GM18519 (cell line): ENCODE data around the gene PRAMEF7.
"Not testable (repeated sequence)": the region's sequence is repeated elsewhere in the genome, so short reads cannot be mapped to it uniquely, and the experiment has no call there.

ENCODE experiments used
- ATAC-seq: cut with Tn5 transposase; IDR thresholded peaks from one replicate; pipeline ENCODE4 v1.9.1; 2021; ENCODE audit warnings: mild to moderate bottlenecking, moderate library complexity; ENCODE audit not compliant: unreplicated experiment, low FRiP score

Gene PRAMEF7

GRCh38 chr1:12916310-12916709 is at the start of gene PRAMEF7:
Gene PRAMEF7, plus strand, starts transcription at chr1:12916610. Its CDS starts 1,083 bp downstream, at chr1:12917693.
- not testable (repeated sequence) for ATAC-seq

- not testable (repeated sequence) for ATAC-seq
Measured at GRCh38 chr1:12878453-12878852, 38.0 kb upstream of the PRAMEF7 start.

DNA sequence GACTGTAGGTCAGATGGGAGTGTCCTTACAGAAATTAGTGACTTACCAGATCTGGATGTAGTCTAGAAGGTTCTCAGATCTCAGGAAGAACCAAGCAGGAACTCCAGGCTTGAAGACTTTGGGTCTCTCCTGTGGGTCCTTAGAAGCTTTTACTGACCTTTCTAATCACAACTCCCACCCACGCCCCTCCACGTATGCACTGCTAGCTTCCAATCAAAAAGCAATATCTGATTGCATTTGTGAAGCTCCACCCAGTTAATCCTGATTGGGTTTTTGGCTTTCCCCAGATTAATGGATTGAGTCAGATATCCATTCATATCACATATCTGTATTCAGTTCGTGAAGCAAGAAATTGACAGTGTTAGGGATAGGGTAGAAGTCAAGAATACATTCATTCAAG is 30.3 kb upstream of the PRAMEF7 start, which contains the start of gene PRAMEF4:
Gene PRAMEF4, minus strand, starts transcription at position 101 of the 400 bp plus-strand sequence. CDS start 2,807 bp downstream, outside the sequence.
- ATAC-seq, result not testable (repeated sequence)

GRCh38 chr1:12898170-12898569 is 18.2 kb upstream of the PRAMEF7 start, which contains the start of gene PRAMEF10:
Gene PRAMEF10, minus strand, starts transcription at chr1:12898270. Its CDS starts 2,423 bp downstream, at chr1:12895847.
- ATAC-seq, result not testable (repeated sequence)

- not testable (repeated sequence) for ATAC-seq
Measured at GRCh38 chr1:12899186-12899585, 17.2 kb upstream of the PRAMEF7 start.

DNA sequence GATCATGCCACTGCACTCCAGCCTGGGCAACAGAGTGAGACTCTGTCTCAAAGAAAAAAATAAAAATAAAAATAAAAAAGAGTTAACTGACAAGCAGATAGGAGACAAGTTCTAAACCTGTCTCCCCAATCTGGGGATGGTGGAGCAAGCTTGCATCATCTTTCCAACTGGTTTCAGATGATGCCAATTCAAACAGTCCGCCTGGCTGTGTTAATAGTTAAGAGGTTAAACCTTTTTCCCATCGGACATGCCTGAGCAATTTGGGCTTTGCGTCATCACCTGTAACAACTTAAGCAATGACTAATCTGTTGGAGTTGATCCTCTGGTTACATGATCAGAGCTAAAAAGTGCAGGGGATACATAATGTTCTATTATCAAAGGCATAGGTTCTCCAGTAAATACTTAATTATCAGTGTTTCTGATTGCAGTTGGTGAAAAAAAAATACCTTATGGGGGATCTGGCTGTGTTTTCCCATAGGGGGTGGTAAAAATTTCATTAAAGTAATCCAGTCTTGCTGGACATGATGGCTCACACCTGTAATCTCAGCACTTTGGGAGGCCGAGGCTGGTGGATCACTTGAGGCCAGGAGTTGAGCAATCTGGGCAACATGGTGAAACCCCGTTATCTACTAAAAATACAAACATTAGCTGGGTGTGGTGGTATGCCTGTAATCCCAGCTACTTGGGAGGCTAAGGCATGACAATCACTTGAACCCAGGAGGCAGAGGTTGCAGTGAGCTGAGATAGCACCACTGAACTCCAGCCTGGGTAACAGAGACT is 12.4 kb upstream of the PRAMEF7 start:
- ATAC-seq, result not testable (repeated sequence)

DNA sequence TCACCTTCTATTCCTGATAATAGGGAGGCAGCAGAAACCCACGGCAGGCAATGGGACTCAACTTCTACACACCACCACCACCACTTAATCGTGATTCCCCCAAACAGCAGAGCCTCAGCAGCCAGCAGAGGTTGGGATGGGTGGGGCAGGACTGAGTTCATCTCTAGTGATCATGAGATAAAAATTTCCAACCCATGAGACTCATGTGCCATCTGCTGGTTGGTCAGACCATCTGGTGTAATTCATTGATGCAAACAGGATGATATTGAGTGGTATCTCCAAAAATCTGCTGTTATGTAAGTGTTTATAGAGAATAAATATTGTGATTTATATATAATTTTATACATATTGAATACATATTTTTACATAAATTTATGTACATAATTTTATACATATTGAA is 5.3 kb downstream of the PRAMEF7 start:
- ATAC-seq, result not testable (repeated sequence)

DNA sequence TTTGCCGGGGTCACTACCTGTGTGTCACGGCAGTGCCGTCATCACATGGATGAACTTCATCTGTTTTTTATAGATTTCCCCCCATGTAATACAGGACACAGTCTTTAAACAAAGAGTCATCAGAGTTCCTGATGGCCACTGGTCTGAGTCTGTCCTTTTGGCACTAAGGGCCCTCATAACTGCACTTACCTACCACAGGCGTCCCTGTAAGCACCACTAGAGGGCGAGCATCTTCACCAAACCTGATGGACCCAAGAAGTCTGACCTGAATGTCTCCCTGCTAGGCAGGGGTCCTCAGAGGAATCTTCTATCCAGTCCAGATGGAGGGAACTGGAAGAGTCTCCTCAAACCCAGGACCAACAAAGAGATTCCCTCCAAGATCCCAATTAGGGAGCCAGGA is 8.0 kb downstream of the PRAMEF7 start:
- ATAC-seq, result not testable (repeated sequence)

DNA sequence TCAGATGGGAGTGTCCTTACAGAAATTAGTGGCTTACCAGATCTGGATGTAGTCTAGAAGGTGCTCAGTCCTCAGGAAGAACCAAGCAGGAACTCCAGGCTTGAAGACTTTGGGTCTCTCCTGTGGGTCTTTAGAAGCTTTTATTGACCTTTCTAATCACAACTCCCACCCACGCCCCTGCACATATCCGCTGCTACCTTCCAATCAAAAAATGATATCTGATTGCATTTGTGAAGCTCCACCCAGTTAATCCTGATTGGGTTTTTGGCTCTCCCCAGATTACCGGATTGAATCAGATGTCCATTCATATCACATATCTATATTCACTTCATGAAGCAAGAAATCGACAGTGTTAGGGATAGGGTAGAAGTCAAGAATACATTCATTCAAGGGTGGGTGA is 31.1 kb downstream of the PRAMEF7 start, which contains the start of gene PRAMEF6:
Gene PRAMEF6, minus strand, starts transcription at position 101 of the 400 bp plus-strand sequence. CDS start 5,062 bp downstream, outside the sequence.
- not testable (repeated sequence) for ATAC-seq
